CD4-positive, alpha-beta memory T cell (primary cell): ENCODE results near the gene LMF1. TPM values are rescaled to one million over a fixed set of nuclear protein-coding genes. Genes with fewer than 3 reads are reported as not detected.

Experiments
- CTCF ChIA-PET: fragments of 350-600 bp; sonication (Branson Sonifier 250); formaldehyde crosslinking; loops from one replicate; lab custom pipeline; 2021; ENCODE audit warnings: inconsistent platforms; ENCODE audit not compliant: partially characterized antibody; lab: Charles Lee
- POLR2A ChIA-PET: fragments of 350-600 bp; sonication (Branson Sonifier 250); formaldehyde crosslinking; loops from one replicate; lab custom pipeline; 2021; ENCODE audit not compliant: partially characterized antibody; lab: Charles Lee
- DNase-seq, 5 donors: peaks; one replicate each; pipeline versions ENCODE4 v3.0.0 to v3.0.0-alpha.2; 2020 to 2022; ENCODE audit warnings: mixed read lengths in 1 of 5
- H3K27ac ChIP-seq: one replicate; pipeline ENCODE4 v1.7.0; 2013; ENCODE audit warnings: low read depth, low read length
- H3K27me3 ChIP-seq: 2 replicates; pipeline ENCODE4 v1.7.0; 2013; ENCODE audit warnings: mild to moderate bottlenecking, low read length, moderate library complexity; ENCODE audit not compliant: insufficient read depth
- H3K36me3 ChIP-seq: 2 replicates; pipeline ENCODE4 v1.7.0; 2013; ENCODE audit warnings: mild to moderate bottlenecking, low read length, moderate library complexity; ENCODE audit not compliant: insufficient read depth
- H3K4me1 ChIP-seq: 2 replicates; pipeline ENCODE4 v1.7.0; 2013; ENCODE audit warnings: mild to moderate bottlenecking, low read length, moderate library complexity; ENCODE audit not compliant: insufficient read depth
- H3K4me3 ChIP-seq, 2 donors: one replicate each; pipeline ENCODE4 v1.7.0; 2013; ENCODE audit warnings: low read length in 2 of 2, mild to moderate bottlenecking in 1 of 2
- H3K9me3 ChIP-seq, 2 donors: one replicate each; pipeline ENCODE4 v1.7.0; 2013; ENCODE audit warnings: low read length in 2 of 2, control low read depth in 1 of 2; ENCODE audit not compliant: control insufficient read depth in 1 of 2
- H3K27ac Mint-ChIP-seq, 7 donors: one replicate each; pipeline ENCODE4 v1.8.0; 2020 to 2021; ENCODE audit warnings: mixed read lengths in 7 of 7, mild to moderate bottlenecking in 6 of 7, inconsistent platforms in 3 of 7, moderate library complexity in 3 of 7
- H3K27me3 Mint-ChIP-seq, 2 donors: one replicate each; pipeline ENCODE4 v1.8.0; 2020 to 2021; ENCODE audit warnings: mixed read lengths in 2 of 2
- H3K36me3 Mint-ChIP-seq, 2 donors: one replicate each; pipeline ENCODE4 v1.8.0; 2020 to 2021; ENCODE audit warnings: mixed read lengths in 2 of 2, inconsistent platforms in 1 of 2, mild to moderate bottlenecking in 1 of 2
- H3K4me1 Mint-ChIP-seq, 4 donors: one replicate each; pipeline ENCODE4 v1.8.0; 2020 to 2021; ENCODE audit warnings: mixed read lengths in 4 of 4, mild to moderate bottlenecking in 1 of 4
- H3K4me3 Mint-ChIP-seq, 8 donors: one replicate each; pipeline ENCODE4 v1.8.0; 2020 to 2021; ENCODE audit warnings: mixed read lengths in 8 of 8, mild to moderate bottlenecking in 7 of 8, moderate library complexity in 6 of 8, inconsistent platforms in 3 of 8
- H3K9me3 Mint-ChIP-seq, 8 donors: one replicate each; pipeline ENCODE4 v1.8.0; 2020 to 2021; ENCODE audit warnings: mixed read lengths in 8 of 8, mild to moderate bottlenecking in 5 of 8, inconsistent platforms in 3 of 8, moderate library complexity in 1 of 8
- intact Hi-C: fragments of 100-400 bp; cut with micrococcal nuclease; formaldehyde crosslinking; loops from one replicate; pipeline ENCODE4 v1.15.1; 2023
- polyA plus RNA-seq, 2 donors: library from polyadenylated mRNA; unstranded; fragments of 300-500 nt; fragmentation: Illumina TruSeq; gene quantifications; one replicate each; pipeline ENCODE4 v1.2.3, GENCODE V29; 2021
- total RNA-seq, 2 experiments: library from RNA; stranded (reverse); gene quantifications; one replicate each; pipeline ENCODE4 v1.2.3, GENCODE V29; 2021

The LMF1 gene
- total and polyA plus RNA-seq, 4 experiments from 2014 or later = 8.5 to 59.7 (median 32.6) TPM

DNA sequence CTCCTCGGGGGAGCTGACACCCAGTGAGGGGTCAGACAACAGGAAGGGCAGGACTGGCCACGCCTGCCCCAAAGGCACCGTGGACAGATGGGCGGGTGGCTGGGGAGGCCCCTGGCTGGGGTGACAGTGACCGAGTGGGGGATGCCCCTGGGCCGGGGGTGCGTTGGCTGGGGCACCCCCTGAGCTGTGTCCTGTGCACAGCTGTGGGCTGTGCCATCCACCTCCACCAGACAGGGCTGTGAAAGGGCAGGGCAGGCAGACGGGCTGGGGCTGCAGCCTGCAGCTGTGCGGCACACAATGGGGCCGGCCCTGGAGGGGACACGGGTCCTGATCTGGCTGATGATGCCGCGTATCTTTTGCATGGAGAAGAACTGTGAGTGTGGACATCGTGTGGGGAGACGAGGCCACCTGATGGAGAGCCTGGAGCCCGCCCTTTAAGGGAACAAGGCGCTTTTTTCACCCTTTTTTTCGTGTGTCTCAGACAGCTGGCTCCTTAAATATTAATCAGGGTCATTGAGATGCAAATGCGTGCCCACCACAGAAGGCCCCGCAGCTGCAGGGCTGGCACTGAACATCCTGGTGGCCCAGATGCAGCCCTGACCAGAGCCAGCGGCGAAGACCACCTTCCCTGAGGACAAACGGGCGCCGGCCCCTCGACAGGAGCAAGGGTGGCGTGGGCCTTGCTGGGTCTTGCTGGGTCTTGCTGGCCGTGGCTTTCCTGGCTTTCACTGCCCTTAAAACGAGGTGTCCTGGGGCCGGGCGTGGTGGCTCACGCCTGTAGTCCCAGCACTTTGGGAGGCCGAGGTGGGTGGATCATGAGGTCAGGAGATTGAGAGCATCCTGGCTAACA lies 127.8 kb downstream of the LMF1 start:
- Mint-ChIP-seq H3K36me3 (no peaks in the 10 kb centered on the region), H3K9me3 (peaks cover 0 to 7% (median 2%) of the 10 kb centered on the region in 8 donors), H3K27ac (no peak overlapping the region), H3K4me3 (no peak overlapping the region), H3K4me1 (no peaks in the 10 kb centered on the region), H3K27me3 (no peaks in the 10 kb centered on the region)
- DNase-seq = no peak
- no peak overlapping the region for H3K4me3 ChIP-seq
- no peaks in the 10 kb centered on the region for H3K36me3 ChIP-seq
- no peaks in the 10 kb centered on the region for H3K4me1 ChIP-seq
- H3K27ac ChIP-seq = no peak overlapping the region
- POLR2A ChIA-PET = no interaction called here
- no peaks in the 10 kb centered on the region for H3K9me3 ChIP-seq
- intact Hi-C loops = no loop called here
- no peaks in the 10 kb centered on the region for H3K27me3 ChIP-seq
- CTCF ChIA-PET = no interaction called here

DNA sequence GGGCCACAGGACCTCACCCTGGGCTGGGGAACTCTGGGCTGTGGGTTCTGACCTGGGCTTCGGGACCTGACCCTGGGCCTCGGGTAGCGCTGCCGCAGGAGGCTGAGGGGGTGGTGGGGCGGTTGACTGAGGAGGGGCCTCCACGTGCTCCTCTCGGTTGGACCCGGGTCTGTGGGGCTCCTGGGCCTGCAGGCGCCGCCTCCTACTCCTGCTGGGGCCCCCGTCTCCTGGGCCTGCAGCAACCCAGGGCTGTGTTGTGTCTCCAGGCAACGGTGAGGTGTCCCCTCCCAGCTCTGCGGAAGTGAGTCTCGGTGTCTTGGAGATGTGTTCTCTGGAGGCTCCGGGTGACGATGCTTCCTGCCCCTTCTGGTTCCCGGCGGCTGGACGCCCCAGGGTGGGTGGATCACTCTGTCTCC lies 128.7 kb downstream of the LMF1 start:
- Mint-ChIP-seq H3K36me3 (no peaks in the 10 kb centered on the region), H3K4me1 (no peaks in the 10 kb centered on the region), H3K27me3 (no peaks in the 10 kb centered on the region), H3K9me3 (peaks cover 0 to 14% (median 4%) of the 10 kb centered on the region in 8 donors), H3K4me3 (no peak overlapping the region), H3K27ac (no peak overlapping the region)
- H3K4me3 ChIP-seq = no peak overlapping the region
- H3K27me3 ChIP-seq = no peaks in the 10 kb centered on the region
- H3K27ac ChIP-seq = no peak overlapping the region
- H3K4me1 ChIP-seq = no peaks in the 10 kb centered on the region
- intact Hi-C loops = no loop called here
- peak in 2 of 5 donors; percentile 7 to 10 for DNase-seq
- H3K36me3 ChIP-seq = no peaks in the 10 kb centered on the region
- H3K9me3 ChIP-seq = no peaks in the 10 kb centered on the region
- ChIA-PET CTCF (no interaction called here), POLR2A (no interaction called here)

DNA sequence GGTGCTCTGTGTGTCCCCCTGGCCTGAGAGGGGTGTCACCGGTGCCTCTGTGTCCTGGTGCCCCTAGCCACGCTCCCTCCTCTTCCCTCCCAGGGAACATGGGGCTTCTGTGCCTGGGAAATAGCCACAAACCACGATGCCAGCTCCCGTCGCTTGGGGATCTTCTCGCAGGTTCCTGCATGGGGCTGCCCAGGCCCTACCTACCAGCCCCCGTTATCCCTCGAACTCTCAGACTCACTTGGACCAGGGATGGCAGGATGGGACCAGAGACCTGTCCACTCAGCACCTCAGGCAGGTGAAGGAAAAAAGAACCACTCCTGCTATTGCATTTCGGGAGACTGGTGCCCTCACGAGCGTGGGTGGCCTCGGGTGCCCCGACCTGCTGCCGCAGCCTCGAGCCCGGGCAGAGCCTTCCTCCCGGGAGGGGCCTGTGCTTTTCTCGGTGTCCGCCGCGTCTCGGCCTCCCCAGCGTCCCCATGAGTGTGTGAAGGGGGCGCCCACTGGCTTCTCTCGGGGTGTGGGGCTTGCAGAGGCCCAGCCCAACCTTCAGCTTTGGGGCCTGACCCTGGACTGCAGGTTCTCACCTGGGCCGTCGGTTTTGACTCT lies 129.2 kb downstream of the LMF1 start:
- peaks cover 0 to 19% (median 9%) of the 10 kb centered on the region in 8 donors for H3K9me3 Mint-ChIP-seq
- intact Hi-C loops = no loop called here
- ChIA-PET POLR2A (no interaction called here), CTCF (no interaction called here)
- Histone ChIP-seq H3K4me3 (no peak overlapping the region), H3K27ac (no peak overlapping the region), H3K27me3 (no peaks in the 10 kb centered on the region), H3K4me1 (no peaks in the 10 kb centered on the region), H3K36me3 (no peaks in the 10 kb centered on the region), H3K9me3 (peaks cover 0 to 3% of the 10 kb centered on the region in 2 donors)
- no peak for DNase-seq
- no peak overlapping the region for H3K27ac Mint-ChIP-seq
- no peaks in the 10 kb centered on the region for H3K27me3 Mint-ChIP-seq
- H3K4me1 Mint-ChIP-seq = no peaks in the 10 kb centered on the region
- H3K4me3 Mint-ChIP-seq = no peak overlapping the region
- H3K36me3 Mint-ChIP-seq = no peaks in the 10 kb centered on the region

DNA sequence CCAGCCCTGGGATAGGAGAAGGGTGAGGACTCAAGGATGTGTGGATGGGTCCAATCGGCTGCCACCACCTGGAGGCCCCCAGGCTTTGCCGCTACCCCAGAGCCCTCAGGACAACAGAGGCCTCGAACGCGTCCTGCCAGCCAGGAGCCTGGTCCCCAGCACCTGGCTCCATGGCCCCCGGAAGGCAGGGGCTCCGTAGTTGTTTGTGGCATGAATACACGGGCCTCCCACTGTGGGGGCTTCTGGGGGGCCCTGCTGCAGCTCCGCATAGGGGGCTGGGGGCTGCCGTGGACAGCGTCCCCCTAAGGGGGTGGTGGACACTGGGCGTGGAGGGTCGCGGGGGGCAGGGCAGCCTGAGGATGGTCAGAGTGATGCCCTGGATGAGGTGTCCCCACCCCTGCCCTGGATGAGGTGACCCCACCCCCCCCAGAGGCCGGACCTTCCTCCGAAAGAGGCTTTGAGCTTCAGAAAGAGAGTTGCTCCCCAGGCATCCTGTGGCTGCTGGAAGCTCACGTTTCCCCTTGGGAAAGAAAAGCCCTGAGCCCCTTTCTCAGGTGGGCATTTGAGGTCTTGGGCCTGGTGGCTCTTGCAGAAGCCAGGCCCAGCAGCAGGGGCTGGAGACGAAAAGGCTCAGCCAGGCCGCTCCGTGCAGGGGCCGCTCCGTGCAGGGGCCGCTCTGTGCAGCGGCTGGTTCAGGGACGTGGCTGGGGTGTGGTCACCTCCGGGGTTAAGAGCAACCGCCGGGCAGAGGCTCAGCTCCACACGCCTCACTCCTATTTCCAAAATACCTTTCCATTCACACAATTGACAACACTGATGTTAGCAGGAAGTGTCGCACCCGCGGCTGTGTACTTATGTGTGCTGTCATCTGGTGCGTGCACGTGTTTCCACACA lies 130.0 kb downstream of the LMF1 start:
- Histone ChIP-seq H3K27ac (no peak overlapping the region), H3K36me3 (no peaks in the 10 kb centered on the region), H3K4me1 (no peaks in the 10 kb centered on the region), H3K4me3 (no peak overlapping the region), H3K27me3 (no peaks in the 10 kb centered on the region), H3K9me3 (peaks cover 0 to 8% of the 10 kb centered on the region in 2 donors)
- DNase-seq = no peak
- no peaks in the 10 kb centered on the region for H3K36me3 Mint-ChIP-seq
- intact Hi-C loops = no loop called here
- ChIA-PET POLR2A (no interaction called here), CTCF (no interaction called here)
- peaks cover 0 to 27% (median 15%) of the 10 kb centered on the region in 8 donors for H3K9me3 Mint-ChIP-seq
- H3K4me3 Mint-ChIP-seq = no peak overlapping the region
- no peaks in the 10 kb centered on the region for H3K4me1 Mint-ChIP-seq
- no peaks in the 10 kb centered on the region for H3K27me3 Mint-ChIP-seq
- H3K27ac Mint-ChIP-seq = no peak overlapping the region

DNA sequence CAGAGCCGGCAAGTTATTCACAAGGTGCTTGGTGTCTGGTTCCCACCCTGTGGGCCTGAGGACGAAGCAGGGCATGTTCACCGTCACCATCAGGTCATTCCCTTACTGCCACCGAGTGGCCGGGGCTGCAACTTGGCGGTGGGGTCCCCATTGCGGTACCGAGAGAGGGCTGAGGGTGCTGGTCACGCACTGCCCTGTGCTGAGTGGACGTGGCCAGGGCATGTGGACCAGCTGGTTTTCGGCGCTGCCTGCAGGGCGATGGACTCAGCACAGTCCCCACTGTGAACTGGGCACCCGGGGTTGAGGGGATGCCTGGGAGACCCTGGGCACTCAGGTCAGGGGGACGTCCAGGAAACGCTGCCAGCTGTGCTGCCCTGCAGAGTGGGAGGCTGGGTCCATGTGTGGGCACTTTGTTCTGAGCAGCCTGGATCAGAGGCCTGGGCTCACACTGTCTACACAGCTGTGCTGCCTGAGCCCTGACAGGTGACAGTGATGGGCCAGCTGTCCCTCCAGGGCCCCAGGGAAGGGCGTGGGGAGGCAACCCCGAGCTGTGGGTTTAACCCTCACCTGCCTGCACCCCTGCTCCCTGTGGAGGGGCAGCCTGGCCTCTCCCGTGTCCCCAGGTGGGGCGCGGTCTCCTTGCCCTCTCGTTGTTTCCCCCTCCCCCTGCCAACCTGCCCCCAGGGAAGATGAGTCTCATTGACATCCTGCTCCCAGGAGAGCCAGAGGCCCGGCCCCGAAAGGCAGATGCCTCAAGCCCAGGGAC lies 131.0 kb downstream of the LMF1 start:
- no peak overlapping the region for H3K4me3 Mint-ChIP-seq
- ChIA-PET POLR2A (no interaction called here), CTCF (no interaction called here)
- H3K9me3 Mint-ChIP-seq = peaks cover 0 to 30% (median 16%) of the 10 kb centered on the region in 8 donors
- H3K4me1 Mint-ChIP-seq = no peaks in the 10 kb centered on the region
- Histone ChIP-seq H3K4me1 (no peaks in the 10 kb centered on the region), H3K4me3 (no peak overlapping the region), H3K9me3 (peaks cover 0 to 8% of the 10 kb centered on the region in 2 donors), H3K36me3 (no peaks in the 10 kb centered on the region), H3K27me3 (no peaks in the 10 kb centered on the region), H3K27ac (no peak overlapping the region)
- H3K36me3 Mint-ChIP-seq = no peaks in the 10 kb centered on the region
- DNase-seq = no peak
- no peaks in the 10 kb centered on the region for H3K27me3 Mint-ChIP-seq
- intact Hi-C loops = no loop called here
- H3K27ac Mint-ChIP-seq = no peak overlapping the region

DNA sequence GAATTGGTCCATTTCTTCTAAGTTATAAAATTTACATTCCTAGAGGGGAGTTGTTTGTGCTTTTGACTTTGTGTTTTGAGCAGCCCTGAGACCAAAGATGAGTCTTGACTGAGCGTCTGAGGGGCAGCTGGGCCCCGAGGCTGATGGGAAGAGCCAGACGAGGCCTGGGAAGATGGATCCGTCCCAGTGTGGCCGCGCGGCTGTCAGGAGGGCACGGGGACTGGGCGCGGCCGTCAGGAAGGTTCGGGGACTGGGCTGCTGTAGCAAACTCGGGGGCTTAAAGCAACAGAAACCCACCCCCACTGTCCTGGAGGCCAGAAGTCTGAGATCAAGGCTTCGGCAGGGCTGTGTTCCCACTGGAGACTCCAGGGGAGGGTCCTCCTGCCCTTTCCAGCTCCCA lies 132.0 kb downstream of the LMF1 start:
- H3K9me3 Mint-ChIP-seq = peaks cover 0 to 32% (median 16%) of the 10 kb centered on the region in 8 donors
- no peaks in the 10 kb centered on the region for H3K27me3 ChIP-seq
- H3K4me3 Mint-ChIP-seq = no peak overlapping the region
- DNase-seq = no peak
- intact Hi-C loops = no loop called here
- no peak overlapping the region for H3K27ac ChIP-seq
- H3K27ac Mint-ChIP-seq = peak overlapping the region in 1 of 7 donors; percentile 75
- H3K36me3 ChIP-seq = no peaks in the 10 kb centered on the region
- no peaks in the 10 kb centered on the region for H3K4me1 ChIP-seq
- H3K4me1 Mint-ChIP-seq = no peaks in the 10 kb centered on the region
- CTCF ChIA-PET = no interaction called here
- H3K9me3 ChIP-seq = peaks cover 0 to 8% of the 10 kb centered on the region in 2 donors
- no peaks in the 10 kb centered on the region for H3K36me3 Mint-ChIP-seq
- H3K4me3 ChIP-seq = no peak overlapping the region
- H3K27me3 Mint-ChIP-seq = no peaks in the 10 kb centered on the region
- POLR2A ChIA-PET = no interaction called here
